HepG2 (cell line): ENCODE data around the gene PNLDC1. TPM values are rescaled to one million over a fixed set of nuclear protein-coding genes. Genes with fewer than 3 reads are reported as not detected.

Experiments used
- BHLHE40 ChIP-seq: IDR thresholded peaks from 2 replicates; pipeline ENCODE4 v1.6.1; 2011; ENCODE audit warnings: low read length, improper control_type of control experiment
- CREB3 ChIP-seq: sonication (generic); formaldehyde crosslinking; IDR thresholded peaks from 2 replicates; pipeline ENCODE4 v1.5.0; 2020; ENCODE audit warnings: missing genetic modification reagents
- ETV6 ChIP-seq: sonication (generic); formaldehyde crosslinking; conservative IDR thresholded peaks from 2 replicates; pipeline ENCODE4 v1.4.0; 2020; ENCODE audit warnings: missing genetic modification reagents
- EZH2 ChIP-seq: conservative IDR thresholded peaks from 2 replicates; pipeline ENCODE4 v1.6.1; 2012; ENCODE audit warnings: mild to moderate bottlenecking, low read depth, low read length, moderate library complexity
- FLYWCH1 ChIP-seq: sonication (generic); formaldehyde crosslinking; IDR thresholded peaks from 2 replicates; pipeline ENCODE4 v1.8.1; 2023; ENCODE audit warnings: mild to moderate bottlenecking, missing genetic modification reagents
- HES4 ChIP-seq: sonication (generic); formaldehyde crosslinking; IDR thresholded peaks from 2 replicates; pipeline ENCODE4 v1.9.0; 2021; ENCODE audit warnings: mild to moderate bottlenecking, missing genetic modification reagents, borderline replicate concordance
- HOXA5 ChIP-seq: sonication (generic); formaldehyde crosslinking; IDR thresholded peaks from 2 replicates; pipeline ENCODE4 v1.4.0; 2020; ENCODE audit warnings: missing genetic modification reagents
- ISL2 ChIP-seq: sonication (generic); formaldehyde crosslinking; IDR thresholded peaks from 2 replicates; pipeline ENCODE4 v1.5.0; 2020; ENCODE audit warnings: missing genetic modification reagents
- LCORL ChIP-seq, 2 experiments: fragments of 450-650 bp in 1 of 2; sonication (generic) in 1 of 2; formaldehyde crosslinking in 1 of 2; IDR thresholded peaks; 2 replicates each; pipeline versions ENCODE4 v1.5.0 to v1.6.1; 2017 to 2020; ENCODE audit warnings: antibody characterized with exemption in 1 of 2, missing genetic modification reagents in 1 of 2
- MBNL3 ChIP-seq: fragments of 250-450 bp; sonication (Bioruptor Pico); conservative IDR thresholded peaks from 2 replicates; pipeline ENCODE4 v1.8.0; 2022; ENCODE audit warnings: mild to moderate bottlenecking, inconsistent platforms
- NFYB ChIP-seq: sonication (generic); formaldehyde crosslinking; IDR thresholded peaks from 2 replicates; pipeline ENCODE4 v1.4.0; 2020; ENCODE audit warnings: missing genetic modification reagents
- NPAS2 ChIP-seq: sonication (generic); formaldehyde crosslinking; IDR thresholded peaks from 2 replicates; pipeline ENCODE4 v1.8.0; 2022; ENCODE audit warnings: mild to moderate bottlenecking, missing genetic modification reagents, borderline replicate concordance
- PAWR ChIP-seq: sonication (generic); formaldehyde crosslinking; IDR thresholded peaks from 2 replicates; pipeline ENCODE4 v1.4.0; 2020; ENCODE audit warnings: missing genetic modification reagents, mild to moderate bottlenecking, borderline replicate concordance
- SMAD1 ChIP-seq: sonication (generic); formaldehyde crosslinking; IDR thresholded peaks from 2 replicates; pipeline ENCODE4 v1.4.0; 2020; ENCODE audit warnings: missing genetic modification reagents, low read depth, mild to moderate bottlenecking, borderline replicate concordance
- SRSF1 ChIP-seq: fragments of 200-400 bp; formaldehyde crosslinking; optimal IDR thresholded peaks from 2 replicates; pipeline ENCODE3; 2017; ENCODE audit warnings: mild to moderate bottlenecking, low read depth, low read length, moderate library complexity
- SRY ChIP-seq: sonication (generic); formaldehyde crosslinking; IDR thresholded peaks from 2 replicates; pipeline ENCODE4 v1.8.0; 2022; ENCODE audit warnings: mild to moderate bottlenecking, missing genetic modification reagents
- ZBTB8A ChIP-seq: sonication (generic); formaldehyde crosslinking; IDR thresholded peaks from 2 replicates; pipeline ENCODE4 v1.4.0; 2020; ENCODE audit warnings: mild to moderate bottlenecking, low read depth, missing genetic modification reagents, borderline replicate concordance
- ZHX2 ChIP-seq, 2 experiments: sonication (generic) in 1 of 2; formaldehyde crosslinking in 1 of 2; IDR thresholded peaks; 2 replicates each; pipeline versions ENCODE4 v1.6.1 to v1.9.0; 2014 to 2022; ENCODE audit warnings: antibody characterized with exemption in 1 of 2, borderline replicate concordance in 1 of 2, inconsistent platforms in 1 of 2, low read depth in 1 of 2, missing genetic modification reagents in 1 of 2
- ZNF17 ChIP-seq: sonication (generic); formaldehyde crosslinking; IDR thresholded peaks from 2 replicates; pipeline ENCODE4 v1.5.0; 2020; ENCODE audit warnings: mild to moderate bottlenecking, missing genetic modification reagents
- ZNF354B ChIP-seq: sonication (generic); formaldehyde crosslinking; IDR thresholded peaks from 2 replicates; pipeline ENCODE4 v1.8.0; 2022; ENCODE audit warnings: mild to moderate bottlenecking, missing genetic modification reagents
- ZNF367 ChIP-seq: sonication (generic); formaldehyde crosslinking; IDR thresholded peaks from 2 replicates; pipeline ENCODE4 v1.4.0; 2020; ENCODE audit warnings: missing genetic modification reagents, borderline replicate concordance
- ZNF414 ChIP-seq: sonication (generic); formaldehyde crosslinking; IDR thresholded peaks from 2 replicates; pipeline ENCODE4 v1.5.0; 2020; ENCODE audit warnings: missing genetic modification reagents
- ZNF768 ChIP-seq: sonication (generic); formaldehyde crosslinking; IDR thresholded peaks from 2 replicates; pipeline ENCODE4 v1.4.0; 2020; ENCODE audit warnings: missing genetic modification reagents
- polyA plus RNA-seq, 8 experiments: library from polyadenylated mRNA; depleted of rRNA in 3 of 8; stranded (reverse) in 7 of 8; unstranded in 1 of 8; fragments of >200 nt; fragmentation: Illumina TruSeq in 4 of 8; extraction: Trizol in 4 of 8; gene quantifications; 2 replicates each; pipeline versions ENCODE4 v1.2.1 to v1.2.3, GENCODE V29; 2011 to 2016; ENCODE audit warnings: low read depth in 4 of 8, missing spikeins in 1 of 8, mixed read lengths in 1 of 8; ENCODE audit not compliant: insufficient read depth in 1 of 8
- total RNA-seq, 5 experiments: library from RNA; depleted of rRNA; stranded (reverse); fragments of >200 nt; fragmentation: Illumina TruSeq; extraction: Trizol; gene quantifications; 2 replicates each; pipeline ENCODE4 v1.2.3, GENCODE V29; 2016; ENCODE audit warnings: low read depth in 1 of 5

The PNLDC1 gene
- total and polyA plus RNA-seq, 2 of the 13 experiments (the other 11 are each of a cell fraction or from before 2014, with no cell fraction given), result not detected

GRCh38 chr6:159790149-159790955, 9.7 kb upstream of the PNLDC1 start, which contains the start of gene MRPL18 (continued):
- TF ChIP-seq ZHX2 (IDR thresholded peaks at IDR 0.05; ENCODE audit: low read depth) (no peak), ZHX2 (CRISPR knock-in tag; IDR thresholded peaks at IDR 0.05; ENCODE audit: borderline replicate concordance) (0 out of 2 replicates have a peak, but pooled peaks have one; percentile 43), LCORL (IDR thresholded peaks at IDR 0.05) (no peak), LCORL (CRISPR knock-in tag; IDR thresholded peaks at IDR 0.05) (no peak), ZNF414 (CRISPR knock-in tag) (no peak), NFYB (CRISPR knock-in tag) (peak; percentile 94), SMAD1 (CRISPR knock-in tag) (no peak), SRY (CRISPR knock-in tag) (no peak; the same call in 1 of the 2 replicates), CREB3 (CRISPR knock-in tag) (no peak), MBNL3 (no peak), ZNF17 (no peak), ISL2 (CRISPR knock-in tag) (no peak), ZNF367 (CRISPR knock-in tag) (no peak), ETV6 (CRISPR knock-in tag) (peak; percentile 20), BHLHE40 (no peak), HES4 (CRISPR knock-in tag) (no peak), PAWR (CRISPR knock-in tag) (no peak), EZH2 (no peak), ZNF768 (CRISPR knock-in tag) (no peak), FLYWCH1 (CRISPR knock-in tag) (no peak), NPAS2 (CRISPR knock-in tag) (no peak), HOXA5 (CRISPR knock-in tag) (peak; percentile 78), ZBTB8A (CRISPR knock-in tag) (no peak), ZNF354B (no peak), SRSF1 (no peak)
